ENCODE data around the gene FOXD2.

GRCh38 chr1:47390843-47391242, 47.0 kb upstream of the FOXD2 start:
- TF ChIP-seq ZBTB43 (CRISPR knock-in tag; IDR thresholded peaks at IDR 0.05) (no peak), CTCF (IDR thresholded peaks at IDR 0.05) (no peak), GABPB1 (CRISPR knock-in tag; IDR thresholded peaks at IDR 0.05) (no peak), TCF7 (CRISPR knock-in tag; IDR thresholded peaks at IDR 0.05; ENCODE audit: low read depth) (no peak), FOXJ3 (CRISPR knock-in tag; IDR thresholded peaks at IDR 0.05; ENCODE audit: borderline replicate concordance) (no peak), CREM (CRISPR knock-in tag; IDR thresholded peaks at IDR 0.05) (no peak), MAX (CRISPR knock-in tag; IDR thresholded peaks at IDR 0.05) (no peak), ZNF671 (CRISPR knock-in tag; IDR thresholded peaks at IDR 0.05) (no peak), PREB (CRISPR knock-in tag; IDR thresholded peaks at IDR 0.05; ENCODE audit: borderline replicate concordance) (no peak), ZNF532 (CRISPR knock-in tag; IDR thresholded peaks at IDR 0.05; ENCODE audit: borderline replicate concordance) (no peak), ZSCAN18 (CRISPR knock-in tag; IDR thresholded peaks at IDR 0.05) (no peak)

All from WTC11 (cell line).